Stomach (tissue), 9 donors: ENCODE measurements around the gene ZNF684. TPM values are rescaled to one million over a fixed set of nuclear protein-coding genes. Genes with fewer than 3 reads are reported as not detected.
A peak's percentile ranks its signal among the peaks of the same experiment; 100 is the strongest.
"Not testable (repeated sequence)": the region's sequence is repeated elsewhere in the genome, so short reads cannot be mapped to it uniquely, and the experiment has no call there.

Source experiments
- DNase-seq, 2 donors: peaks; one replicate each; pipeline versions ENCODE4 v3.0.0 to v3.0.0-alpha.2; 2013 to 2019
- H3K27ac ChIP-seq, 5 donors: fragments of 200-600 bp in 4 of 5; sonication (generic) in 4 of 5; one replicate each; pipeline ENCODE4 v1.5.1; 2013 to 2019; ENCODE audit warnings: mild to moderate bottlenecking in 1 of 5, moderate library complexity in 1 of 5
- H3K27me3 ChIP-seq, 3 donors: fragments of 200-600 bp; sonication (generic); one replicate each; pipeline ENCODE4 v1.5.1; 2017 to 2019; ENCODE audit warnings: mixed run types in 1 of 3
- H3K36me3 ChIP-seq, 4 donors: fragments of 200-600 bp; sonication (generic); 1 replicate in 3 of 4; 2 replicates in 1 of 4; pipeline ENCODE4 v1.5.1; 2016 to 2019
- H3K4me1 ChIP-seq, 4 donors: fragments of 200-600 bp; sonication (generic); one replicate each; pipeline ENCODE4 v1.5.1; 2016 to 2019
- H3K4me3 ChIP-seq, 4 donors: fragments of 200-600 bp; sonication (generic) in 3 of 4; one replicate each; pipeline ENCODE4 v1.5.1; 2016 to 2019; ENCODE audit warnings: mild to moderate bottlenecking in 1 of 4
- H3K9me3 ChIP-seq, 4 donors: fragments of 200-600 bp; sonication (generic); one replicate each; pipeline ENCODE4 v1.5.1; 2016 to 2019
- EP300 ChIP-seq: sonication (generic); formaldehyde crosslinking; IDR thresholded peaks from one replicate; pipeline ENCODE4 v1.6.1; 2017; ENCODE audit warnings: antibody characterized with exemption
- POLR2A ChIP-seq, 4 donors: fragments of 450-650 bp; IDR thresholded peaks; one replicate each; pipeline ENCODE4 v1.6.1; 2016; ENCODE audit warnings: antibody characterized with exemption in 4 of 4, control low read depth in 2 of 4, mild to moderate bottlenecking in 1 of 4, moderate library complexity in 1 of 4
- POLR2AphosphoS5 ChIP-seq, 3 donors: sonication (generic); formaldehyde crosslinking; IDR thresholded peaks; one replicate each; pipeline ENCODE4 v1.6.1; 2016; ENCODE audit warnings: antibody characterized with exemption in 3 of 3
- WGBS, 5 donors: extraction: QIAGEN DNeasy Blood & Tissue Kit in 3 of 5; methylation state at CpG; one replicate each; pipeline versions ENCODE4 v1.1.5 to v1.1.7; 2013 to 2018; 5-methylcytosine and 5-hydroxymethylcytosine counted together
- intact Hi-C: fragments of 100-400 bp; cut with DNase I; formaldehyde crosslinking; loops from one replicate; pipeline ENCODE4 v1.15.1; 2023; ENCODE audit warnings: low total_unique reads
- polyA plus RNA-seq, 3 donors: library from polyadenylated mRNA; stranded (reverse); fragments of 200-250 nt; gene quantifications; one replicate each; pipeline ENCODE4 v1.2.3, GENCODE V29; 2013
- total RNA-seq, 5 donors: library from RNA; depleted of rRNA; stranded (reverse); fragments of >200 nt; gene quantifications; one replicate each; pipeline versions ENCODE4 v1.1.0 to v1.2.3, GENCODE V29; 2014 to 2016
- TF ChIP-seq, protein P1 (sequence below), 7 experiments: fragments of 450-650 bp in 4 of 7; fragments of 200-600 bp in 3 of 7; sonication (generic) in 3 of 7; IDR thresholded peaks; one replicate each; pipeline ENCODE4 v1.5.1; 2016 to 2019; ENCODE audit warnings: antibody characterized with exemption in 7 of 7, control low read depth in 2 of 7, mild to moderate bottlenecking in 1 of 7
- donor health status: healthy with polysubstance abuse.
- donor health status: Bipolar disorder and iron deficiency.
- donor health status: healthy.

The ZNF684 gene
- total and polyA plus RNA-seq, 8 donors = 2.2 to 15.6 (median 3.9) TPM; not detected in 1

DNA sequence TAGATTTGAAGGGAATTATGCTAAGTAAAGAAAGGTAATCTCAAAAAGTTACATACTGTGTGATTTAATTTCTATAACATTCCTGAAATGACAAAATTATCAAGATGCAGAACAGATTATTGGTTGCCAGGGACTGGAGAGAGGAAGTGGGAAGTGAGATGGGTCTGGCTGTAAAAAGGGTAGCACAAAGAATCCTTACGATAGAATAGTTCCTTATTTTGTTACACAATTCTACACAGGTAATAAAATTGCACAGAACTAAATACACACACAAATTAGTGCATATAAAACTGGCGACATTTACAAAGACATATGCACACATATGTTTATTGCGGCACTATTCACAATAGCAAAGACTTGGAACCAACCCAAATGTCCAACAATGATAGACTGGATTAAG is 33.5 kb downstream of the ZNF684 start:
- intact Hi-C loops = no loop called here
- no peak for DNase-seq
- H3K36me3 ChIP-seq = no peaks in the 10 kb centered on the region
- H3K27ac ChIP-seq = no peak overlapping the region
- WGBS, 5 donors = 86 to 91% (median 90%) methylated on average over 3 of the region's 3 CpGs
- no peaks in the 10 kb centered on the region for H3K4me1 ChIP-seq
- TF ChIP-seq, protein P1, sequence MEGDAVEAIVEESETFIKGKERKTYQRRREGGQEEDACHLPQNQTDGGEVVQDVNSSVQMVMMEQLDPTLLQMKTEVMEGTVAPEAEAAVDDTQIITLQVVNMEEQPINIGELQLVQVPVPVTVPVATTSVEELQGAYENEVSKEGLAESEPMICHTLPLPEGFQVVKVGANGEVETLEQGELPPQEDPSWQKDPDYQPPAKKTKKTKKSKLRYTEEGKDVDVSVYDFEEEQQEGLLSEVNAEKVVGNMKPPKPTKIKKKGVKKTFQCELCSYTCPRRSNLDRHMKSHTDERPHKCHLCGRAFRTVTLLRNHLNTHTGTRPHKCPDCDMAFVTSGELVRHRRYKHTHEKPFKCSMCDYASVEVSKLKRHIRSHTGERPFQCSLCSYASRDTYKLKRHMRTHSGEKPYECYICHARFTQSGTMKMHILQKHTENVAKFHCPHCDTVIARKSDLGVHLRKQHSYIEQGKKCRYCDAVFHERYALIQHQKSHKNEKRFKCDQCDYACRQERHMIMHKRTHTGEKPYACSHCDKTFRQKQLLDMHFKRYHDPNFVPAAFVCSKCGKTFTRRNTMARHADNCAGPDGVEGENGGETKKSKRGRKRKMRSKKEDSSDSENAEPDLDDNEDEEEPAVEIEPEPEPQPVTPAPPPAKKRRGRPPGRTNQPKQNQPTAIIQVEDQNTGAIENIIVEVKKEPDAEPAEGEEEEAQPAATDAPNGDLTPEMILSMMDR (IDR thresholded peaks at IDR 0.05) = no peak
- no peak overlapping the region for H3K4me3 ChIP-seq
- no peaks in the 10 kb centered on the region for H3K9me3 ChIP-seq
- no peaks in the 10 kb centered on the region for H3K27me3 ChIP-seq

DNA sequence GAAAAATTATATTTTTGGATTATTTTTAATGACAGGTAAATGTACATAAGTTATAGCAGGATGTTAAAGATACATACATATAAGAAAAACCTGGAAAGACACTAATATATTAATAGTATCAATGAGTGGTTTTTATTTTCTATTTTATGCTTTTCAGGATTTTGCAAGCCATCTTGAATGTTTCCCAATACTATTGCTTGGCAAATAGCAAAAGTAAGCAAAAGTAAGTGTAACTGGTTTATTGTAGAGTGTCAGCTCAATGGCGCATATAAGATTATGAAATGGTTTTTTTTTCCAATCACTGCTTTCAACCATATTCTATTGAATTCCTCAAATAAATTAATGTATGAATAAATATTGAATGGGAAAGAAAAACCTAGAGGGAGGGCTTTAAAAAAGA is 36.4 kb downstream of the ZNF684 start:
- Histone ChIP-seq H3K27ac (no peak overlapping the region), H3K4me3 (no peak overlapping the region), H3K9me3 (no peaks in the 10 kb centered on the region), H3K4me1 (no peaks in the 10 kb centered on the region), H3K36me3 (no peaks in the 10 kb centered on the region), H3K27me3 (no peaks in the 10 kb centered on the region)
- no peak for DNase-seq
- intact Hi-C loops = no loop called here
- TF ChIP-seq POLR2A (IDR thresholded peaks at IDR 0.05) = no peak
- TF ChIP-seq EP300 = no peak
- TF ChIP-seq, protein P1 (IDR thresholded peaks at IDR 0.05) = no peak
- TF ChIP-seq POLR2AphosphoS5 (IDR thresholded peaks at IDR 0.05) = no peak
- WGBS, 5 donors = 60 to 83% (median 78%) methylated on average over 1 of the region's 1 CpG

DNA sequence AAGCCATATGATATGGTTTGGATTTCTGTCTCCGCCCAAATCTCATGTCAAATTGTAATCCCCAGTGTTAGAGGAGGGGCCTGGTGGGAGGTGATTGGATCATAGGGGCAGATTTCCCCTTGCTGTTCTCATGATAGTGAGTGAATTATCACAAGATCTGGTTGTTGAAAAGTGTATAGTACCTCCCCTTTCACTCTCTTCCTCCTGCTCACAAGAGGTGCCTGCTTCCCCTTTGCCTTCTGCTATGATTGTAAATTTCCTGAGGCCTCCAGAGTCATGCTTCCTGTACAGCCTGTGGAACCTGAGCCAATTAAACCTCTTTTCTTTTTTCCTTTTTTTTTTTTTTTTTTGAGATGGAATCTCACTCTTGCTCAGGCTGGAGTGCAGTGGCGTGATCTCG is 43.4 kb downstream of the ZNF684 start:
- H3K27me3 ChIP-seq, H3K4me3 ChIP-seq, H3K27ac ChIP-seq, intact Hi-C loops, H3K4me1 ChIP-seq, H3K36me3 ChIP-seq, H3K9me3 ChIP-seq: not testable (repeated sequence)
- peak in 1 of 2 donors; percentile 26 for DNase-seq
- WGBS, 5 donors = 67 to 90% (median 75%) methylated on average over 3 of the region's 3 CpGs

DNA sequence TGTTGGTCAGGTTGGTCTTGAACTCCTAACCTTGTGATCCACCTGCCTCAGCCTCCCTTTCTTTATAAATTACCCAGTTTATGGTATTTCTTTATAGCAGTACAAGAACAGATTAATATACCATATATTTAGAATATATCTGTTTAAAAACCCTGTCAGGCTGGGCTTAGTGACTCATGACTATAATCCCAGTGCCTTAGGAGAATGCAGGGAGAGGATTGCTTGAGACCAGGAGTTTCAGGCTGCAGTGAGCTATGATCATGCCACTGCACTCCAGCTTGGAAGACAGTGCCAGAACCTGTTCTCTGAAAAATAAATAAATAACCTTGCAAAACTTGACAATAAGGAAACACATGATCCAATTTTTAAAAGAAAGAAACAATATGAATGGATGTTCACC is 43.9 kb downstream of the ZNF684 start:
- no peak for TF ChIP-seq POLR2AphosphoS5 (IDR thresholded peaks at IDR 0.05)
- TF ChIP-seq POLR2A (IDR thresholded peaks at IDR 0.05) = no peak
- no peak for TF ChIP-seq EP300
- TF ChIP-seq, protein P1 (IDR thresholded peaks at IDR 0.05) = no peak
- DNase-seq = no peak
- H3K4me3 ChIP-seq = no peak overlapping the region
- no peak overlapping the region for H3K27ac ChIP-seq
- H3K9me3 ChIP-seq = peaks cover 0 to 5% (median 0%) of the 10 kb centered on the region in 4 donors
- H3K36me3 ChIP-seq = no peaks in the 10 kb centered on the region
- no peaks in the 10 kb centered on the region for H3K27me3 ChIP-seq
- intact Hi-C loops = no loop called here
- no peaks in the 10 kb centered on the region for H3K4me1 ChIP-seq

DNA sequence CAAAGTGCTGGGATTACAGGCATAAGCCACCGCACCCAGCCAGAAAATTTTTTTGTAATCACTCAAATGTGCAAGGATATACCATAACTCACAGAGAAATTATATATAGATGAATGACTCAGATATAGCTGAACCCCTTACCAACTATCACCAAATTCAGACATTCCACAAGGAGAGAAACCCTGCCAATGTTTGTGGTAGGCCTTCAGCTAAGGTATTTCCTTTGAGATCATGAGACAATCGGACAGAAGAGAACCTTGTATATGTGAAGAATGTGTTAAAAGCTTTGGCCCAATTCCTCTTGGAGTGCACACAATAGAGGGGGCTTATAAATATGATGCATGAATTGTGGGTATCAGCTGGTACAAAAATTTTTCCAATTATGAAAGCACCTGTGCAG is 50.7 kb downstream of the ZNF684 start:
- intact Hi-C loops = no loop called here
- H3K9me3 ChIP-seq = peaks cover 0 to 5% (median 0%) of the 10 kb centered on the region in 4 donors
- no peak overlapping the region for H3K27ac ChIP-seq
- no peaks in the 10 kb centered on the region for H3K36me3 ChIP-seq
- DNase-seq = no peak
- no peak for TF ChIP-seq POLR2A (IDR thresholded peaks at IDR 0.05)
- TF ChIP-seq POLR2AphosphoS5 (IDR thresholded peaks at IDR 0.05) = no peak
- TF ChIP-seq, protein P1 (IDR thresholded peaks at IDR 0.05) = no peak
- no peak for TF ChIP-seq EP300
- H3K27me3 ChIP-seq = no peaks in the 10 kb centered on the region
- H3K4me1 ChIP-seq = peaks cover 0 to 6% (median 2%) of the 10 kb centered on the region in 4 donors
- no peak overlapping the region for H3K4me3 ChIP-seq
- WGBS, 5 donors = 93 to 96% (median 94%) methylated on average over 2 of the region's 2 CpGs
